T-cell (primary cell): ENCODE data around the gene TECR. TPM values are rescaled to one million over a fixed set of nuclear protein-coding genes. Genes with fewer than 3 reads are reported as not detected.
"Not testable (repeated sequence)": the region's sequence is repeated elsewhere in the genome, so short reads cannot be mapped to it uniquely, and the experiment has no call there.

Experiments used
- ATAC-seq, 4 experiments: fragments of 200-7000 bp in 3 of 4; fragments of 150-1000 bp in 1 of 4; cut with Tn5 transposase; replicated peaks in 1 of 4; 1 replicate in 3 of 4; 2 replicates in 1 of 4; pipeline ENCODE4 v1.10.0; 2021; ENCODE audit warnings: moderate library complexity in 3 of 4, mild to moderate bottlenecking in 2 of 4, moderate number of reproducible peaks in 1 of 4
- CTCF ChIA-PET, 2 donors: fragments of 300-600 bp; sonication (Branson Sonifier 250); formaldehyde crosslinking; loops; one replicate each; lab custom pipeline; 2022; ENCODE audit warnings: antibody characterized with exemption in 2 of 2; lab: Charles Lee
- POLR2A ChIA-PET, 2 donors: fragments of 300-600 bp; sonication (Branson Sonifier 250); formaldehyde crosslinking; loops; one replicate each; lab custom pipeline; 2022; ENCODE audit warnings: antibody characterized with exemption in 2 of 2; lab: Charles Lee
- DNase-seq, 35 experiments: peaks; one replicate each; pipeline versions ENCODE4 v3.0.0 to v3.0.0-alpha.2; 2013 to 2023
- H3K27ac ChIP-seq: one replicate; pipeline ENCODE4 v1.5.1; 2013; ENCODE audit warnings: low read length
- H3K27me3 ChIP-seq, 2 experiments: replicated peaks in 1 of 2; 1 replicate in 1 of 2; 2 replicates in 1 of 2; pipeline versions ENCODE4 v1.6.1 to v1.7.0; 2013; ENCODE audit warnings: low read length in 1 of 2, mixed read lengths in 1 of 2; ENCODE audit not compliant: control insufficient read depth in 2 of 2, insufficient read depth in 2 of 2; ENCODE audit errors: extremely low read depth in 1 of 2
- H3K36me3 ChIP-seq, 2 donors: 1 replicate in 1 of 2; 2 replicates in 1 of 2; pipeline versions ENCODE4 v1.6.1 to v1.7.0; 2013; ENCODE audit warnings: low read length in 1 of 2; ENCODE audit not compliant: control insufficient read depth in 2 of 2, insufficient read depth in 1 of 2; ENCODE audit errors: extremely low read depth in 1 of 2
- H3K4me1 ChIP-seq, 2 experiments: 1 replicate in 1 of 2; 2 replicates in 1 of 2; pipeline versions ENCODE4 v1.6.1 to v1.7.0; 2013; ENCODE audit warnings: low read length in 2 of 2, mixed read lengths in 1 of 2; ENCODE audit not compliant: insufficient read depth in 2 of 2, control insufficient read depth in 1 of 2; ENCODE audit errors: extremely low read depth in 1 of 2
- H3K4me3 ChIP-seq, 2 donors: 1 replicate in 1 of 2; 2 replicates in 1 of 2; pipeline versions ENCODE4 v1.5.1 to v1.7.0; 2013; ENCODE audit warnings: mild to moderate bottlenecking in 2 of 2, low read length in 1 of 2, moderate library complexity in 1 of 2; ENCODE audit not compliant: control insufficient read depth in 1 of 2; ENCODE audit errors: extremely low read depth in 1 of 2
- H3K9me3 ChIP-seq: 2 replicates; pipeline ENCODE4 v1.7.0; 2013
- H3K27ac Mint-ChIP-seq, 2 donors: one replicate each; pipeline ENCODE4 v1.8.0; 2020 to 2021; ENCODE audit warnings: mild to moderate bottlenecking in 2 of 2, mixed read lengths in 2 of 2
- H3K27me3 Mint-ChIP-seq, 2 donors: one replicate each; pipeline ENCODE4 v1.8.0; 2021 to 2022; ENCODE audit warnings: mixed read lengths in 2 of 2
- H3K36me3 Mint-ChIP-seq: one replicate; pipeline ENCODE4 v1.8.0; 2021; ENCODE audit warnings: mixed read lengths
- H3K4me1 Mint-ChIP-seq, 3 donors: one replicate each; pipeline ENCODE4 v1.8.0; 2020 to 2022; ENCODE audit warnings: mixed read lengths in 3 of 3, mild to moderate bottlenecking in 1 of 3
- H3K4me3 Mint-ChIP-seq, 3 donors: one replicate each; pipeline ENCODE4 v1.8.0; 2020 to 2022; ENCODE audit warnings: mild to moderate bottlenecking in 3 of 3, mixed read lengths in 3 of 3, moderate library complexity in 3 of 3
- H3K9me3 Mint-ChIP-seq, 3 donors: one replicate each; pipeline ENCODE4 v1.8.0; 2020 to 2022; ENCODE audit warnings: mixed read lengths in 3 of 3
- WGBS: methylation state at CpG from one replicate; pipeline ENCODE4 v1.1.5; 2013; ENCODE audit warnings: missing lambda C conversion rate; ENCODE audit not compliant: insufficient coverage; 5-methylcytosine and 5-hydroxymethylcytosine counted together
- total RNA-seq, 35 experiments: library from RNA in 6 of 35; stranded (reverse) in 6 of 35; fragments of 120-200 nt in 1 of 35; gene quantifications; one replicate each; pipeline versions ENCODE4 v1.2.1 to v1.2.4 and lab custom pipeline; 2013 to 2026

TECR gene
- total RNA-seq, 5 donors from 2014 or later (not counting 1 experiment from before 2014, with no cell fraction given) = 137 to 207 (median 171) TPM

GRCh38 chr19:14584372-14584771, 55.0 kb downstream of the TECR start:
- H3K27ac ChIP-seq, CTCF ChIA-PET, H3K4me1 Mint-ChIP-seq, H3K27me3 ChIP-seq, DNase-seq, ATAC-seq, H3K27ac Mint-ChIP-seq, POLR2A ChIA-PET, H3K4me1 ChIP-seq, H3K4me3 ChIP-seq, H3K9me3 Mint-ChIP-seq, H3K27me3 Mint-ChIP-seq, H3K9me3 ChIP-seq, H3K36me3 ChIP-seq, H3K36me3 Mint-ChIP-seq: not testable (repeated sequence)
- no CpG with 5 or more reads among the region's 5 CpGs for WGBS
- peak overlapping the region in 1 of 3 donors; percentile 79 for H3K4me3 Mint-ChIP-seq

DNA sequence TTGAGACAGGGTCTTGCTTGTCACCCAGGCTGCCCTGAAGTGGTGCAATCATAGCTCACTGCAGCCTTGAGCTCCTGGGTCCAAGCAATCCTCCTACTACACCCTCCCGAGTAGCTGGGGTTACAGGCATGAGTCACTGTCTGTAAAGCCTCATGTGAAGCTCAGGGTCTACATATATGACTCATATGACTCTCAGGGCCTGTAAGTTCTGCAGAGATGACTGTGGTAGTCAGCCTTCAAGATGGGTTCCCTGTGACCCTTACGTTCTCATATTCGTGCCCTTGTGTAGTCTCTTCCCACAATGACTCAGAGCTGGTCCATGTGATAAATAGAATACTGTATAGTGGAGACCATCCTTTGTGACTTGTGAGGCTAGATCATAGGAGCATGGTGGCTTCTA, 55.8 kb downstream of the TECR start:
- H3K27ac Mint-ChIP-seq, H3K9me3 ChIP-seq, H3K9me3 Mint-ChIP-seq, H3K36me3 ChIP-seq, H3K4me3 ChIP-seq, H3K27me3 Mint-ChIP-seq, H3K36me3 Mint-ChIP-seq, H3K27ac ChIP-seq, H3K4me1 Mint-ChIP-seq, H3K27me3 ChIP-seq, DNase-seq, H3K4me1 ChIP-seq, CTCF ChIA-PET: not testable (repeated sequence)
- POLR2A ChIA-PET = interaction anchor here in 1 of 2 donors (0.6 kb wide), 1 partner anchor 98 kb away, joined by 3 read pairs; no protein-coding TSS in a partner anchor
- peak in 3 of 4 experiments; percentile 43 to 66 (median 60) for ATAC-seq
- no CpG with 5 or more reads among the region's 3 CpGs for WGBS
- peak overlapping the region in 1 of 3 donors; percentile 1 for H3K4me3 Mint-ChIP-seq

GRCh38 chr19:14589433-14589832, 60.0 kb downstream of the TECR start:
- H3K36me3 Mint-ChIP-seq, H3K4me1 Mint-ChIP-seq, H3K27me3 Mint-ChIP-seq, CTCF ChIA-PET, H3K27ac Mint-ChIP-seq, H3K4me3 ChIP-seq, H3K9me3 ChIP-seq, H3K9me3 Mint-ChIP-seq, POLR2A ChIA-PET, H3K4me3 Mint-ChIP-seq, H3K4me1 ChIP-seq, H3K27me3 ChIP-seq, DNase-seq, H3K27ac ChIP-seq, H3K36me3 ChIP-seq: not testable (repeated sequence)
- no CpG with 5 or more reads among the region's 4 CpGs for WGBS
- peak in 1 of 4 experiments; percentile 38 for ATAC-seq

DNA sequence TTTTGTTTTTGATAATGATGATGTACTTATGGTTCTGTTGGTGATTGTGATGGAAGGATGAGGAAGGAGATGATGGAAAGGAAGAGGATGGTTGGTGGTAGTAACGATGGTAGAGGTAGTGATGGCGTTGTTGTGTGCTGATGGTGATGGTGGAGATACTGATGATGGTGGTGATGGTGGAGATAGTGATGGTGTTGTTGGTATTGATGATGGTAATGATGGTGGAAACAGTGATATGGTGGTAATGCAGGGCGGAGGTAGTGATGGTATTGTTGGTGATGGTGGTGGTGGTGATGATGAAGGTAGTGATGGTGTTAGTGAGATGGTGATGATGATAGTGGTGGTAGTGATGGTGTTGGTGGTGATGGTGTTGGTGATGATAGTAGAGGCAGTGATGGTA, 66.2 kb downstream of the TECR start:
- CTCF ChIA-PET = no interaction called here
- DNase-seq (no peak), ATAC-seq (no peak)
- H3K4me1 Mint-ChIP-seq = no peaks in the 10 kb centered on the region
- peaks cover 8 to 11% of the 10 kb centered on the region in 2 donors for H3K27me3 Mint-ChIP-seq
- Histone ChIP-seq H3K4me1 (no peaks in the 10 kb centered on the region), H3K27ac (no peak overlapping the region), H3K4me3 (no peak overlapping the region), H3K36me3 (no peaks in the 10 kb centered on the region), H3K9me3 (no peaks in the 10 kb centered on the region), H3K27me3 (peaks cover 0 to 11% of the 10 kb centered on the region in 2 experiments)
- no peaks in the 10 kb centered on the region for H3K36me3 Mint-ChIP-seq
- H3K9me3 Mint-ChIP-seq = peaks cover 0 to 8% (median 7%) of the 10 kb centered on the region in 3 donors
- no peak overlapping the region for H3K4me3 Mint-ChIP-seq
- no peak overlapping the region for H3K27ac Mint-ChIP-seq
- WGBS = 82% methylated on average over 3 of the region's 3 CpGs
- POLR2A ChIA-PET = interaction anchor here in 1 of 2 donors (0.5 kb wide), 1 partner anchor 1756 kb away, joined by 3 read pairs; no protein-coding TSS in a partner anchor

- no peak for DNase-seq
- Histone ChIP-seq H3K4me1 (no peaks in the 10 kb centered on the region), H3K27ac (no peak overlapping the region), H3K27me3 (peaks cover 0 to 6% of the 10 kb centered on the region in 2 experiments), H3K9me3 (no peaks in the 10 kb centered on the region), H3K36me3 (no peaks in the 10 kb centered on the region), H3K4me3 (no peak overlapping the region)
- H3K27ac Mint-ChIP-seq = no peak overlapping the region
- no peaks in the 10 kb centered on the region for H3K36me3 Mint-ChIP-seq
- peaks cover 0 to 8% (median 7%) of the 10 kb centered on the region in 3 donors for H3K9me3 Mint-ChIP-seq
- peaks cover 4 to 9% (median 6%) of the 10 kb centered on the region in 3 donors for H3K4me1 Mint-ChIP-seq
- ChIA-PET CTCF (no interaction called here), POLR2A (no interaction called here)
- peaks cover 5 to 9% of the 10 kb centered on the region in 2 donors for H3K27me3 Mint-ChIP-seq
- 93% methylated on average over 6 of the region's 8 CpGs for WGBS
- ATAC-seq = no peak
- no peak overlapping the region for H3K4me3 Mint-ChIP-seq
These were observed 70.3 kb downstream of the TECR start for GRCh38 chr19:14599548-14600147.

GRCh38 chr19:14603990-14604387, 74.6 kb downstream of the TECR start:
- no peaks in the 10 kb centered on the region for H3K36me3 ChIP-seq
- Mint-ChIP-seq H3K27me3 (no peaks in the 10 kb centered on the region), H3K4me1 (peaks cover 6 to 10% (median 9%) of the 10 kb centered on the region in 3 donors), H3K27ac (peak overlapping the region; percentile 34 to 75), H3K36me3 (no peaks in the 10 kb centered on the region), H3K9me3 (no peaks in the 10 kb centered on the region), H3K4me3 (no peak overlapping the region)
- DNase-seq (peak in 1 of 35 experiments; percentile 12), ATAC-seq (peak in 2 of 4 experiments; percentile 39 to 51)
- H3K27ac ChIP-seq = no peak overlapping the region
- H3K4me1 ChIP-seq = no peaks in the 10 kb centered on the region
- H3K4me3 ChIP-seq = no peak overlapping the region
- H3K9me3 ChIP-seq = no peaks in the 10 kb centered on the region
- peaks cover 0 to 2% of the 10 kb centered on the region in 2 experiments for H3K27me3 ChIP-seq
- POLR2A ChIA-PET = no interaction called here
- CTCF ChIA-PET = interaction anchor here in 1 of 2 donors (0.8 kb wide), 1 partner anchor 10 kb away, joined by 3 read pairs; no protein-coding TSS in a partner anchor
- WGBS = 68% methylated on average over 2 of the region's 2 CpGs
